GM19468 (cell line): ENCODE results near the gene WAC.

ENCODE experiments used
- ATAC-seq: cut with Tn5 transposase; IDR thresholded peaks from one replicate; pipeline ENCODE4 v1.9.1; 2021; ENCODE audit warnings: mild to moderate bottlenecking, moderate library complexity, moderate number of reproducible peaks; ENCODE audit not compliant: unreplicated experiment; ENCODE audit errors: extremely low read depth

The WAC gene

DNA sequence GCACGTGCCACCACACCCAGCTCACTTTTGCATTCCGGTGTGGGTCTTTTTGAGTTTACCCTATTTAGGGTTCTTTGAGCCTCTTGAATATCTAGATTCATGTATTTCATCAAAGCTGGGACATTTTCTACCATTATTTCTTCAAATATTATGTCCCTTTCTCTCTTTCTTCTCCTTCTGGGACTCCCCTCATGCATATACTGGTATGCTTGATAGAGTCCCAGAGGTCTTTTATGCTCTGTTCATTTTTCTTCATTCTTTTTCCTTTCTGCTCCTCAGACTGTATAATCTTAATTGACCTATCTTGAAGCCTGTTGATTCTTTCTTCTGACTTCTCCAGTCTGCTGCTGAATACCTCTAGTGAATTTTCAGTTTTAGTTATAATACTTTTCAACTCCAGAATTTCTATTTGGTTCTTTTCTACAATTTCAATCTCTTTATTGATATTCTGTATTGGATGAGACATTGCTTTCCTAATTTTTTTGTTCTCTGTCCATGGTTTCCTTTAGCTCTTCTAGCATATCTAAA is 9.1 kb upstream of the WAC start:
- ATAC-seq, result no peak

DNA sequence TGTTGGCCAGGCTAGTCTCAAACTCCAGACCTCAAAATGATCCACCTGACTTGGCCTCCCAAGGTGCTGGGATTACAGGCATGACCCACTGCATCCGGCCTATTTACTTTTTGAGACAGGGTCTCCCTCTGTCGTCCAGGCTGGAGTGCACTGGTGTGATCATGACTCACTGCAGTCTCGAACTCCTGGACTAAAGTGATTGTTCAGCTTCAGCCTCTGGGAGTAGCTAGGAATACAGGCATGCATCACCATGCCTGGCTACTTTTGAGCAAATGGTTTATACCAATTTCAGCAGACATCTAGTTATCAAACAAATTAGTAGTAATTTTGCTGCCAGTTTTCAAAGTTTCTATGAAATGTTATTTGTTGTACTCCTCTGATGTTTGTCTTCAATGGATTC is 2.2 kb upstream of the WAC start:
- ATAC-seq, result no peak

DNA sequence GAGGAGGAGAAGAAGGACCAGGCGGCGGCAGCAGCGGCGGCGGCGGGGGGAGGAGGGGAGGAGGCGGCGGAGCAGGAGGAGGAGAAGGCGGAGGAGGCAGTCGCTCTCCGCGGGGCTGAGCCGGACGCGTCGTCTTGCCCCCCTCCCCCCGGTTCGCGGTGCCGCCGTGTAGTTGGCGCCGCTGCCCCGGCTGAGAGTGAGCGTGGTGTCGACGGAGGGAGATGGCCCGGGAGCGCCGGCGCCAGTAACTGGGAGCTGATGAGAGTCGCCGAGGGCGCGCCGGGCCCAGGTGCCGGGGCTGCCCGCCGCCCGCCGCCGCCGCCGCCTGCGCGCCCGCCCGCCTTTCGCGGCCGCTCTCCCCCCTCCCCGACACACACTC is 257 bp downstream of the WAC start:
- no peak for ATAC-seq

DNA sequence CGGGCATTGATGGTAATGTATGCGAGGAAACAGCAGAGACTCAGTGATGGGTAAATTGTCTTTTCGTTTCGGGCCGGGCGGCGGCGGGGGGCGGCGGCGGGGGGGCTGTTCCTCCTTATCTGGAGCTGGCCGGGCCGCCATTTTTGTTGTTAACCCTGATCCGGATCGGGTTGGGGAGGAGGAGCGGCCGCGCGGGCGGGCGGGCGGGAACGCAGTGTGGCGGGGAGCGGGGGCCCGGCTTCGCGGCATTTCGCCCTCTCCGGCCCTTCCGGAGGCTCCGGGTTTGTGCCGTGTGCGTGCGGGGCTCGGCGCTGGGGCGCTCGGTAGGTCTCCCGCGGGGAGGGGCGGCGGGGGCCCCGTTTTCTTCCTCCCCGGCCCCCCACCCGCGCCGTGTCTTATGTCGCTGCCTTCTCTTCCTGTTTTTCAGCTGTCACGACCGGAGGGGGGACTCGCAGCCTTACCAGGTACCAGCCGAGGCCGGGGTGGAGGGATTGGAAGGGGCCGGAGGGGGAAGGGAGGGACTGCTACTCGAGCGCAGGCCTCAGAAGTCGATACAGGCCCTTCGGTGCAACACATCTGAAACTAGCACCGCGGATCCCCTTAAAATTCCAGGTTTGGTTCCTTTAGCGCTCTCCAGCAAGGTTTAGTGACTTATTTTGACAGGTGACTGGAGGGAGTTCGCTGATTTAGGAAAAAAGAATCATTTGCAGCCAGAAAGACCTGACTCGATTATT is 820 bp downstream of the WAC start:
- no peak for ATAC-seq

DNA sequence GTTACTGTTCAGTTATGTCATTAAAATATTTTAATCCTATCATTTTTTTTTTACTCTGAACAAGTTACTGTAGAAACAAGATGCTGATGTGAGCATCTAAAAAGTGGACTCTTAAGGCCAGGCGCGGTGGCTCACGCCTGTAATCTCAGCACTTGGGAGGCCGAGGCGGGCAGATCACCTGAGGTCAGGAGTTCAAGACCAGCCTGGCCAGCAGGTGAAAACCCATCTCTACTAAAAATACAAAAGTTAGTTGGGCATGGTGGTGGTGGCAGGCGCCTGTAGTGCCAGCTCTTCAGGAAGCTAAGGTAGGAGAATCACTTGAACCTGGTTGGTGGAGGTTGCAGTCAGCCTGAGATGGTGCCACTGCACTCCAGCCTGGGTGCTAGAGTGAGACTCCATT is 2.9 kb downstream of the WAC start:
- ATAC-seq, result no peak

DNA sequence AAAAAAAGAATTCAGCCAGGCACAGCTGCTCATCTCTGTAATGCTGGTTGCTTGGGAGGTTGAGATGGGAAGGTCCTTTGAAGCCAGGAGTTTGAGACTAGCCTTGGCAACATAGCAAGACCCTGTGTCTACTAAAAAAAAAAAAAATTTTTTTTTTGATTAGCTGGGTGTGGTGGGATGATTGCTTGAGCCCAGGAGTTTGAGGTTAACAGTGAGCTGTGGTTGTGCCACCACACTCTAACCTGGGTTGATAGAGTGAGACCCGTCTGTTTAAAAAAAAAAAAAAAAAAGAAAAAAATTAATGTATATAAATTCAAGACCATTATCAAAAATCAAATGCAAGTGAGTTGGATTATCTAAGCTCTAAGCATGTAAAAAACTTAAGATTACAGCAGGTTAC is 5.7 kb downstream of the WAC start:
- no peak for ATAC-seq

DNA sequence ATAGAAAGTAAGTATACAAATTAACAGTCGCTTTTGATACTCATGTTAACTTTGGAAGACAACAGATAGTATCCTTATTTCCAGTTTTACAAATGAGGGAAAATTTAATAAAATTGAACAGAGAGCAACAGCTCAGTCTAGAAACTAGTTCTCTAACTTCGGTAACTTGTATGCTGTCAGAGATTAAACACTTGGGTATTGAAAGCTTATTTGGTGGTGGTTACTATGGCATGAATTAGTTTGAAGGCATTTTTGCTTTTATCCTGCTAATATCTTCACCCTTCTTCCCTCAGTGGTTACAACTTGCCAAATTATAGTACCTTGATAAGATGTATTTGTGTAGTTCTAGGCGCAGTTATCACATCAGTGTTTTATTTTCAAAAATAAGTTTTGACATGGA is 7.2 kb downstream of the WAC start:
- no peak for ATAC-seq

DNA sequence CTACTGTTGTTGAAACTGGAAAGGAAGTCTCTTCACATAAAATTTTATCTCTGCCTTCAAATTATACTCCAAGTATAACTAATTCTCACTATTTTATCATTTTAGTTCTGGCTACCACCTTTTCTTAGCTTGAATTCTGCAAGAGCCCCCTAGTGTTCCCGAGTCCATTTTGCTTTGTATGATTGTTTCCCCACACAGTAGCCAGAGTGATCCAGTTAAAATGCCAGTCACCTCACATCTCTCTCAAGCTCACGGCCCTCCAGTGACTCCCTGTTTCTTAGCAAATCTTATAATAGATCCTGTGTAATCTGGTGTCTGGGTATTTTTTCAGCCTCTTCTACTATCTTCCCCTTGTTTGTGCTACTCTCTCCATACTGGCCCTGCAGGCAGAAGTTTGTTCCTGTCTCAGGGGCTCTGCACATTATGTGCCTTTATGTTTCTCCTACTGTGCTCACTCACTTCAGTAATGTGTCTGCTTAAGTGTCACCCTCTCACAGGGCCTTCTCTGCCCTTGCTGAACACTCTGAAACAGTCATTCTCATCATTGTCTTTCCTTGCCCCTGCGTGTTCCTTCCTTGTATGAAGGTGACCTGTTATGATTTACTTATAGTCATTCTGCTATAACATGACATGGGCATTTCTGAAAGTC is 8.9 kb downstream of the WAC start:
- ATAC-seq, result no peak

DNA sequence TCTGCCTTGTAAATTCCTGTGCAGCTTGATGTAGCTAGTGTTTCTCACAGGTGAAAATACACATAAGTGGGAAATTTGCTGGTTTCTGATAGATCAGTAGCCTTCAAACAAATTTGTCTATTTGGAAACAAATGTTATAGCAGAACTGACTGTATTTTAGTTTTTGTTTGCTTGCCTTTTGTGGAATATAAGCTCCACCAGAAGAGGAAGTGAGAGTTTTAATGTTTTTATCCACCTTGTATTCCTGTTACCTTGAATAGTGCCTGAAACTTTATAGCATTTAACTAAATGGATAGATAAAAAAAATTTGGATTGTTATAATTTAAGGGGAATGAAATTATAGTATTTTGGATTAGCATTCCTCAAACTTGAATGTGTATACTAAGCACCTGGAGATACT is 9.8 kb downstream of the WAC start:
- no peak for ATAC-seq

DNA sequence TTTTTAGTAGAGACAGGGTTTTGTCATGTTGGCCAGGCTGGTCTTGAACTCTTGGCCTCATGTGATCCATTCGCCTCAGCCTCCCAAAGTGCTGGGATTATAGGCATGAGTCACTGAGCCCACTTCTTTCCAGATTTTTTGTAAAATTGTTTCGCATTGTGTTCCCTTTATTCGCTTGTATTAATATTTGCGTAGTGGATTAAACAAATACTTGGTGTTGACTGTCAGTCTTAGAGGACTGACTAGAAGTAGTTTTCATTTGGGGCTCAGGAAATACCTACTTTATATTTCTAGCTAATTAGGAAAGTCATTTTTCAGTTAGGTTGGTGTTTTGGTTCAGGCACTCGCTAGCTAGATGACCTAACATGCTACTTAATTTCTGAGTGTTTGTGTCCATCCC is 11.1 kb downstream of the WAC start:
- no peak for ATAC-seq

DNA sequence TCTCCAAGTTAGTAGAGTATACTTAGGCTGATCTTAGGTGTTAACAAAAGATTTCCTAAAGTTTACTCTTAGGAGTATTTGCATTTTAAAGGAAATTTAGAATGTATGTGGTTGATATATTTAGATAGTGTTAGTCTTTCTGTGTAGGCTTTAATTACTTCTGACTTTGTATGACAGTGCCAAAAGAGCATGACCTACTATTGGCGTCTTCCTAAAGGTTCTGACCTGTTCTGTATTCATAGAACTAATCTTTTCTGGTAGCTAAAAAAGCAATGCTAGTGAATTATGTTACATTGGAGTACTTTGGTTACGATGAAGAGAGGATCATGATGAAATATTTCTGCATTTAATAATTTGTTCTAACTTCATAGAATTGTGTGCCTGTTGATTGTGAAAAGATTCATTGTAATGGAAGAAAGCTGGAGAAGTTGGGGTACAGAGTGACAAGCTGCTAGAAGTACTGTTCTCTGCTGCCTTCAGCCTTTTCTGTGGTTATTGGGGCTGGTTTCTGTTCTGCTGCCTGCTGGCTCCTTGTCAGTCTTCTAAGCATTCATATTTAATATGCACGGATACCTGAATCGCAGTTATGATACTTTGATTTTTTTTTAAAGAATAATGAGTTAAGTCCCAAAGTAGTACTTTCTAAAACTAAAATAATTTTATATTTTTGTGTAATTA is 13.2 kb downstream of the WAC start:
- peak; percentile 45 for ATAC-seq

DNA sequence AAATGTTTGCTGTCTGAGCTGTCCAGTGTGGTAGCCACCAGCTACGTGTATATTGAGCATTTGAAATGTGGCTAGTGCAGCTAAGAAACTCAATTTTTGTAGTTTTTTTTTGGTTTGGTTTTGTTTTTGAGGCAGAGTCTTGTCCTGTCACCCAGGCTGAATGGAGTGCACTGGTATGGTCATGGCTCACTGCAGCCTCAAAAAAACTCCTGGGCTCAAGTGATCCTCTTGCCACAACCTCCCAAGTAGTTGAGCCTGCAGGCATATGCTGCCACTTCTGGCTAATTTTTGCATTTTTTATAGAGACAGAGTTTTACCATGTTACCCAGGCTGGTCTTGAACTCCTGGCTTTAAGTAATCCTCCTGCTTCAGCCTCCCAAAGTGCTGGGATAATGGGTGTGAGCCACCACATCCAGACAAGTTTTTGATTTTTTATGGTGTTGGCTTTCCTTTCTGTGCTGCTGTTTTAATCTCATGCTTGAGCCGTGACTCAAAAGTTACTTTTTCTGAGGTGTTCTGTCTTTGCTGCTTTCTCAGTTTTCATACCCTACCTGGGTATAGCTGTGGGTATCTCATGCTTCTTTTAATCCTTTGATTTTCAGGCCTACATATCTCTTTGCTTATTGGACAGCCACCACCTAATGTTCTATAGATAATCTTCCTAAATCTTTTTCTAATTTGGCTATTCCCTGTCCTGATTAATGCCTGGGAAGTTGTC is 16.0 kb downstream of the WAC start:
- ATAC-seq, result no peak

DNA sequence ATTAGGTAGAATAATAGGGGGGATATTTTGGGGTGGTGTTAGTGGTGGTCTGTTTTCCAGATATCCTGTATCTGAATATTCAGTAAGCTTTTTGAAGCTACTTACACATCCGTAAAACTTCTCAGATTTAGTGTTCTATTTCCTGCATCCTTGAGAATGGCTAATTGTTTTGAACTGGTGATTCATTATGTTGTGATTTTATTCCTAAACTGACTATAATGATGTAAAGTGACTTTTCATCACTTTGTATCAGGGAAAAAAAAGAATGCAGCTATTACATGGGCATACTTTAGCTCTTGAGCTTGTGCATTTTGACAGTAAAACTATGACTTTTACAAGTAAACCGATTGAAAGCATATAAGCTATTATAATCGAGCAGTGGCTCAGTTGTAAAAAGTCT is 18.2 kb downstream of the WAC start:
- no peak for ATAC-seq

DNA sequence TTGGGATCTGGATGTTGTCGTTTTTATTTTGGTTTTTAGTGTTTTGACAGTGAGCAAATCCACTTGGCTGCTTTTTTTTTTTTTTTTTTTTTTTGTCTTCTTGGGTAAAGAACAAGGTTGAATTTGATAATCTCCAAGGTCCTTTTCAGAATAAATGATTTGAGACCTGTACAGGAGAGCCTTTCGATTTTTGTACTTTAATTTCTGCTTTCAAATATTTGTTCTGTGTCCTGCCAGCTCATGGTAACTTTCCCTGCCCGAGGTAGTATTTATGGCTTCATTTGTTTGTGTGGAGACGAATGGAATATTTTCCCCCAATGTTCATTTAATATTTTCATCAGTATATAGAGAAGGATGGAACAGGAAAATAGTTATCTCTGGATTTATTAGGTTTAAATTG is 19.9 kb downstream of the WAC start:
- ATAC-seq, result no peak

DNA sequence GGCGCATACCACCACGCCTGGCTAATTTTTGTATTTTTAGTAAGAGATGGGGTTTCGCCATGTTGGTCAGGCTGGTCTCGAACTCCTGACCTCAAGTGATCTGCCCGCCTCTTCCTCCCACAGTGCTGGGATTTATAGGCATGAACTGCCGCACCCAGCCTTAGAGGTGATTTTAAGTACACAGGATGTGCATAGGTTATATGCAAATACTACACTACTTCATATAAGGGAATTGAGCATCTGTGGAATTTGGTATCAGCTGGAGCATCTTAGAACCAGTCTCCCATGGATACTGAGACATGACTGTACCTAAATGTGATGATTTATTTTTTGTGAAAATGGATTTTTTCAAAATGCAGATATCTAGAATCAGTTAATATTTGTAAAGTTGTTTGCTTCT is 21.1 kb downstream of the WAC start:
- ATAC-seq, result no peak

DNA sequence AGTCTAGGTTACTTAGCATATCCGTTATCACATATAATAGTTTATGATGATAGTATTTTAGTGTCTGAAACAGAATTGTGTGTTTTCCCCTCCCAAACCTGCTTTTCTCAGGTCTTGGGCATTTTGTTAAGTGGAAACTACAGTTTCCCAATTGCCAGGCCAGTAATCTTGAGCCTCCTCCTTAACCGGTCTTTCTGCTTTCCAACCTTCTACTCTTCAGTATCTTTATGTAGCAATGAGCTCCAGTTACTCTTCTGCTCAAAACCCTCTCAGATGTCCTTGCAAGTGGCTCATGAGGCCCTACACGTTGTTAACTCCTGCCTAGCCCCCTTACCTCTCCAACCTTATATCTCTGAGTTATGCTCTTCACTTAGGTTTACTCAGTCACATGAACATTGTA is 22.0 kb downstream of the WAC start:
- no peak for ATAC-seq

DNA sequence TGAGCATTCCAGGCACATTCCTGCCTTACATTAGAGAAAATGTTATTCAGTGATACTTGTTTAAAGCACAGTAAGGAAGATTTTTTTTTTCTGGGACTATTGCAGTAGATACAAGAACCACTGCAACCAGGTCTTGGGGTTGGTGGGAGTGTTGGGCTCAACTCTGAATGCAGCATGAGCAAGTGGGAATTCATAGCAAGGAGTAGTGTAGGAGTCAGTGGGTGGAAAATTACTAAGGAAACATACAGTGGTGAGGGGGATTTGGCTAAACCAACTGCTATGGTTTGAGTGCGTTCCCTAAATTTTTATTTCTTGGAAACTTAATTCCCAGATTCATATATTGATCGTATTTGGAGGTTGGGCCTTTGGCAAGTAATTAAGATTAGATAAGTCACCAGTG is 22.4 kb downstream of the WAC start:
- no peak for ATAC-seq

DNA sequence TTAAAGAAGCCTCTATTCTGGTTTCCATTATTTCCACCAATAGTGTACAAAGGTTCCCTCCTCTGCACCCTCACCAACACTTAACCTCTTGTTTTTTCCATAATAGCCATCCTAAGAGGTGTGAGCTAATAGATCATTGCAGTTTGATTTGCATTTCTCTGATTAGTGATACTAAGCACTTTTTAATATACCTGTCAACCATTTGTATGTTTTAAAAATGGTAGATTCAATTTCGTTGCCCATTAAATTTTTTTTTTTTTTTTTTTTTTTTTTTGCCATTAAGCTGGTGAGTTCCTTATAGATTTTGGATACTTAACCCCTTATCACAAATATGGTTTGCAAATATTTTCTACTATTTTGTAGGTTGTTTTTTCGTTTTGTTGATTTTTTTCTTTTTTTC is 23.2 kb downstream of the WAC start:
- no peak for ATAC-seq

DNA sequence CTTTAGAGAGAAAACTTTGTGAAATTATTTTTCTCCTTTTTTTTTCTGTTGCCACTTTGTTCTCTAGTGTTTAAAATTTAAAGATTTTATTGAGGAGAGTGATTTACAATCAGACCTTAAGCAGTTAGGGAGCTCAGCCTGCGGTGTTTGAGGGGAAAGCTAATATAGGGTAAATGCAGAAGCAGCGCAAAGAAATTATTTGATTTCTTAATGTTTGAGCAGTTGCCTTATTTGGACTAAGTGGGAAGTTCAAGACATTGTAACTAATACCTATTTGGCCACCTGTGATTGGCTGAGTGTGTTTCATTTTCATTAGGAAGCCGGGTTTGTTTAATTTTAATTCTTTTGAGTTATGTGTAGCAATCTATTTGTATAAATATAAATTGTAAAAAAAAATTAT is 25.3 kb downstream of the WAC start:
- ATAC-seq, result no peak

DNA sequence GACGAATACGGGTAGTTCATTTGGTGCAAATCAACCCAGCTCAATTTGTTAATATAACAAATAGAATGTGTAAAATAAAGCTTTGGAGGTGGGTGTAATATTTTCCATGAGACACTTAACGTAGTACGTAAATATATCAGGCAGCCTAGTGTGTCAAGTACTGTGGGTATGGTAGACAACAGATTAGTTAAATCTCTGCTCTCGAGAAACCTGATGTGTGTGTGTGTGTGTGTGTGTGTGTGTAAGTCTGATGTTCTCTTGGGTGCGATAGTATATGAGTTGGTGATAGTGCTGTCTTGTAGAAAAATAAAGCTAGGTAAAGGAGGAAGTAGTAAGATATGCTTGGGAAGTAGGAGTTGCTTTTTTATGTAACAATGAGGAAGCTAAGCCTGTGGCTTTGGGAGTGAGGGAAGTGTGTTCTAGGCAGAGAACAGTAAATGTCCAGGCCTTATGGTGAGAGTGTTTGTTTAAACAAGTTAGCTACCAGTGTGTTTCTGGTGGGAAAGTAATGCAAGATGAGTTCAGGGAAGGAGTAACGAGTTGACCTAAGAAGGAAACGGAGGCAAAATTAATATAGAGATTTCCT is 26.1 kb downstream of the WAC start:
- ATAC-seq, result no peak

DNA sequence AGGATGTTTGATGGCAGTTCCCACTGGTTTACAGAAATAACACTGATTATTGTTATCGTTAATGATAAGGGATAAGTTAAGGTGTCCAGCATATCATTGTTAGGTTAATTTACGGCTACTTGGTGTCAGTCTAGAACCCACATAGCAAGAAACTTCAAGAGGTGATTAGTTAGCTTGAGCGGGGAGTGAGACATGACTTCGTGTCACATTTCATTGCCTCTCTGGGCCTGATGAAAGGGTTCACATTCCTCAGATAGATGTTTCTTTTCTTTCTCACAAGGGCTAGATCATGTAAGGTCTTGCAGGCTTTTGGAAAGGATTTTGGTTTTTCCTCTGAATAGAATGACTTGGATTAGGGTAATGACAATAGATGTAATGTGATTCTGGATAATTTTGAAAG is 26.7 kb downstream of the WAC start:
- no peak for ATAC-seq
